T-helper 1 cell treated with Interleukin-12 subunit alpha and Interleukin-12 subunit beta and Interleukin-4 antibody, amounts not matched to agents 30 ng/mL and 1 ng/mL, for 36 hours (primary cell): ENCODE data around the gene MPO. TPM values are rescaled to one million over a fixed set of nuclear protein-coding genes. Genes with fewer than 3 reads are reported as not detected.

Experiments
- intact Hi-C: fragments of 100-400 bp; cut with micrococcal nuclease; formaldehyde crosslinking; loops from one replicate; pipeline ENCODE4 v1.15.1; 2024
- total RNA-seq: library from RNA; stranded (reverse); gene quantifications from 2 replicates; pipeline ENCODE4 v1.2.3, GENCODE V29; 2022

Gene MPO
- total RNA-seq, 1 donor from 2014 or later: 0.07 TPM

- intact Hi-C loops: no loop called here
Observed at GRCh38 chr17:58320570-58321323, 40.0 kb upstream of the MPO start.

DNA sequence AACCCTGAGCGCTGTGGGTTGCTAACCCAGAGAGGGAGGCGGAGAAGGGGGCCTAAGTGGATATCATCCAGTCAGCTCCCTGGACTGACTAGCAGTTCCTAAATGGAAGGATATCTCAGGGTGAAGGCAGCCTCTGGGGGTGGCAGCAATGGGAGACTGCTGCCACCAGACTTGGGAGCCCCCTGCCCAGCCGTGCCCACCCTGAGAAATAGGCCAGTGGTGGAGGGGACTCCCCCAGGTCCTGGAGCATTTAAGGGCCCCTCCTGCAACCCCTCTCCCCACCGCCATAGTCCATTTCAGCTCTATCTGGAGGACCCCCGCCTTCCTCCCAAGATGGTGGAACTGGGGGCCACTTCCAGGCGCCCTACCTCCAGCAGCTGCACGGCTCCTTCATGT, 39.4 kb upstream of the MPO start:
- intact Hi-C loops: no loop called here

DNA sequence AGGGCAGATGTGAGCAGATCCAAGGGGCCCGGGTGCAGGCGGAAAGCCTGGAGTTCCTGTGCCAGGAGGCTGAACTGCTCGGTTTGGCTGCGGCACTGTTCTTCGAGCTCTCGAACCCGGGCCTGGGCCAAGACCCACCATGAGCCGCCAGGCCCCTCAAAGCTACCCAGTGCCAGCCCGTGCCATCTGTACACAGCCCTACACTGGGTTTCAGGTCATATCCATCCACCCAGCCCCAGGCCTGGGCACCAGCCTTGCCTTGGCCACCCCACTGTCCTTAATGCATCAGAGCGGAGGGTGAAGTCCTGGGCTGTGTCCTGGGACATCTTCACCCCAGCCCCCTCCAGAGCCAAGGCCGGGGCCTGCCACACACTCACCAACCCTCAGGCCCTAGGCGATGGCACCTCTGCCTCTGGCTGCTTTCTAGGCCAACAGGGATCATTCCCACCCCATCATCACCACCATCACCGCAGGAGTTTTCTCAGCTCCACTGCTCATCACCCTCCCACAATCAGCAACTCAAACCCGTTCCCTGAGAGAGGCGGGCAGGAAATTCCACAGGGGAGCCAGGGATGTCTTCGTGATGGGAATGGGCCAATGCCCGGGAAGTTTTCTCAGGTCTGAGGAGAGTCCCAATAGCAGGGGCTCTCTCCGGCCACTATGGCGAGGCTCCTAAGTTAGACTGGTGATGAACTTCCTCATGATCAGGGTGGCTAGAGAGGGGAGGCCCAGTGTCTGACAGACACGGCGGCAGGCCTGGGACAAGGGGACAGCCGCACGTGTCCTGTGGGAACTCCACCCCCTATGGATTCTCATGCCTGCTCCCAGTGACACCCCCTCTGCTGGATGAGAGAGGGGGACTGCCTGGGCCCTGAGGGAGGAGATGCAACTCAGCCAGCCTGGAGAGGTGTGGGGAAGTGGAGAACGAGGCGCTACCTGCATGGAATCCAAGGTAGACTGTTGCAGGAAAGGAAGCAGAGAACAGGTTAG, 38.7 kb upstream of the MPO start:
- intact Hi-C loops: no loop called here

GRCh38 chr17:58318627-58319172, 38.0 kb upstream of the MPO start:
- intact Hi-C loops: no loop called here

GRCh38 chr17:58318065-58318481, 37.3 kb upstream of the MPO start:
- intact Hi-C loops: no loop called here

DNA sequence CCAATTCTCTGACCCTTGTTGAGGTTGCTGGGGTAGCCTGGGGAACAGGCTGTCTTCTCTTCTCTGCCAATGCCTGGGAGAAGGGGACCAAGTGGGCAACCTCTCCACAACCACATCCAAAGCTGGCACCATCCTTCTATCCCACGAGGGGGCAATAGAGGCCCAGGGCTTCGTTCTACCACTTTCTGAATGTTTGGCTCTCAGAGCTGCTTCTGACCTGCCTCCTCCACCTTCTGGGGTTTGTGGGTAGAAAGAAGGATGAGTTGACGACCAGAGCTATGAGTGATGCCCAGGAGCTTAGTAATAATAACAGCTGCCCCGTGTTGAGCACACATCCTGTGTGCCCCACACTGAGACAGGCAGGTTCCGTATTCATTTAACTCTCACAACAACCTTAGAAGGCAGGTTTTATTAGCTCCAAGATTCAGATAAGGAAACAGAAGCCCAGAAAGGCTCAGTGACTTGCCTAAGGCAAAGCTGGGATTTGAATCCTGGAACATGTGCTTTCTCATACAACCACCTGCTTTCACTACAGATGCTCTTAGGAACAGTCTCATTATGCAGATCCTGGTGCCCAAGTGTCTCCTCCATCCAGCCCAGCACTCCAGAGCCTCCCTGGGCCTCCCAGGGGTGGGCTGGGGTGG, 36.8 kb upstream of the MPO start:
- intact Hi-C loops: loop anchor here (1.0 to 2.0 kb wide), 7 partner anchors 12 to 169 kb away; partner anchors contain the start of genes RNF43 and SUPT4H1

DNA sequence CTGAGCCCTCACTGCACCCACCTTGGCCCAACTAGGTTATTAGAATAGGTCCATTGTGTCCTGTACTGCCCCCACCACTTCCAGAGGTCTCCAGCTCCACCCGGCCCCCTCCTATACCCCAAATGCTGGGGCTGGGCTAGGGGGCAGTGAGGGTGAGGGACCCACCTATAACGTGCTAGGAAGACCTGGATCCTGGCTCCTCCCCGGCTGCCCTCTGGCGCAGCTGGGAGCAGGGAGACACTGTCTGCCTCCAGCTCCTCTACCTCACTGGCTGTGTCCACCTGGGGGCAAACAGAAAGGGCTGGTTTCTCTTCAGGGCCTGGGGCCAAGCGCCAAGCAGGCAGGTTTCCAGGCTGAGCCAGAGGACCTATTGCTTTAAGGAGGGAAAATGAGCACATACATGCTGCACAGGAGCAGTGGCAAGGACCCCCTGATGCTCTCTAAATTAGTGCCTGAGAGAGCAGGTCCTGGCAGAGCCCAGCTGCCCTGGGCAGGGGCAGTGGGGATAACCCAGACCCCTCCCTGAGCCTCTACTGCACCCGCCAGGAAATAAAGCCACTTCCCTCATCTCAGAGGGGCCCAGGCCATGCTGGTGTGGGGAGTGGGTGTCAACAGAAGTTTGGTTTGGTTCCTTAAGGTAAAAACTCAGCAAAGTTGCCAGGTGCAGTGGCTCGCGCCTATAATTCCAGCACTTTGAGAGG, 35.7 kb upstream of the MPO start:
- intact Hi-C loops: loop anchor here (2.0 kb wide), 1 partner anchor 170 kb away; no protein-coding TSS in a partner anchor

- intact Hi-C loops: loop anchor here (2.0 kb wide), 1 partner anchor 171 kb away; no protein-coding TSS in a partner anchor
Observed at GRCh38 chr17:58315750-58316149, 35.0 kb upstream of the MPO start.

GRCh38 chr17:58315281-58315711, 34.6 kb upstream of the MPO start:
- intact Hi-C loops: no loop called here

DNA sequence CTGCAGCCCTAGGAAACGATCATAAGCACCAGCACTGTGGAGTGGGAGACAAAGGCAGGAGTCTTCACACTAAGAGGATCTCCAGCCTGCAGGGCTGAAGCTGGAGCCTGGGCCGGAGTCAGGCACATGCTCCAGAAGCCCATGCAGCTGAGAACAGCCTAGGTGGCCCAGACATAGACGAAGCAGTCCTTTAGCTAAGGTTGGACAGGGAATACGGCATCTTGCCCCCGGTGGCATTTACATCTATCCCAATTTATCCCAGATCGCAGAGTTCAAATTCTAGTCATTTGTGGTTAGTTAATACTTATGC, 33.9 kb upstream of the MPO start:
- intact Hi-C loops: no loop called here

DNA sequence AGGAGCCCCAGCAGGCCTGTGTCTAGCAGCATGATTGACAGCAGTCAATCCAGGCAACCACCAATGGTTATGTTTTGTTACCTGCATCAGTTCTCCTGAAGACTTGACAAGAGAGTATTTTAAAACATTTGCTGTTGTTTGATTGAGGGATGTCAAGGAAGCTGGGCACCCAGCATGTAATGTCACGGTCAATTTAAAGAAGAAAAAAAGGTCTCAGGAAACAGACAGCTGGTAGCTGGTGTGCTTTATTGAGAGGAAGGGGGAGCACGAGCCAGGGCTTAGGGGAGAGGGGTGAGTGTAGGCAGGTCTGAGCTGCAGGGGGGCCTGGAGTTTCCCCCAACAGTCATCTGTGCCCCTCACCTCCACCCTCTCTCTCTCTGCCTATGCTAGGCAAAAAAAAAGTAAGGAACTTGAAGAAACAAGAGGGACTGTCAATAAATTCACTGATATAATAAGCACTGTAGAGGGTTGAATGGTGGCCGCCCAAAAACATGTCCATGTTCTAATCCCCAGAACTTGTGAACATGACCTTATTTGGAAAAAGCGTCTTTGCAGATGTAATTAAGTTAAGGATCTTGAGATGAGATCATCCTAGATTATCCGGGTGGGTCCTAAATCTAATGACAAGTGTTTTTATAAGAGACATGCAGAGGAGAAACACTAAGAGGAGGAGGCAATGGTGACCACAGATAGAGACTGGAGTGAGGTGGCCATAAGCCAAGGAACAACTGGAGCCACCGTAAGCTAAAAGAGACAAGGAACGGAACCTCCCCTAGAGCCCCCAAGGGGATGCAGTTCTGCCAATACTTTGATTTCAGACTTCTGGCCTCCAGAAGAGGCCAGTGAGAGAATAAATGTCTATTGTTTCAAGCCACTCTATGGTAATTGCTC, 33.3 kb upstream of the MPO start:
- intact Hi-C loops: no loop called here

DNA sequence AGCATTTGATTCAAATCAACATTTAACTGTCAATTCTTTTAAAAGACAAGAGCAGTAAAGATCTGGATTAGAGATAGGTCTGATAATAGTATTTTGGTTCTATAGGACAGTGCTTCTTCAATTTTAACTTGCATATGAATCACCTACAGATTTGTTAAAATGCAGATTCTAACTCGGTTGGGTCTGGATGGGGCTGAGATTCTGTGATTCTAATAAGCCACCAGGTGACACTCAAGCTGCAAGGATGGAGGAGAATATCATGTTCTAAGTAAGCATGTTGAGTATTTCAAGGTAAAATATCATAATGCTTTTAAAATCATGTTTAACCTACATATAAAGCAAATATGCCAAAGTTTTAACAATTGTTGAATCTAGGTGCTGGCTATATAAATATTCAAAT, 32.1 kb upstream of the MPO start:
- intact Hi-C loops: no loop called here

DNA sequence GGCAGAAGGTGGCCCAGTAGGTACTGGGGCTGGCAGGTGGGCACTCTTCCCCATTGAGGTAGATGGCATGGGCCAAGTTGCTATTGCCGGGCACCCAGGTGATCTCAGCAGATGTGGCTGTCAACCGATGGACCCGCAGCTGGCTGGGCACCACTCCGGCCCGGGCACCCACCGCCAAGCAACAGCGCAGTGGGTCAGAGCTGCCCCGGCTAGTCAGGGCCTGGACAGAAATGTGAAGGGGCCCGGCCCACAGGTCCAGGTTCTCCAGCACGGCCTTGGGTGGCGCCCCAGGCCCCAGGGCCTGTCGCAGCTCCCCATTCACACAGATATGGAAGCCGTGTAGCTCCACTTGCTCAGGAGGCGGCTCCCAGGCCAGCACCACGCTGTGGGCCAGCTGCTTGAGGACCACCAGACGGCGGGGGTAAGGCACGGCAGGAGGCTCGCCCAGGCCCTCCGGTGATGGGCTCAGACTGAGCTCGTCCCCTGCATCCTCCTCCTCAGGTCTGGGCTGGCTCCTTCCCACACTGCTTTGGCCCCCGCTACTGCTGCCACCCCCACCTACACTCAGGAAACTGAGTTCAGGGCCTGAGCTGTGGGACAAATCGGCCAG, 31.4 kb upstream of the MPO start:
- intact Hi-C loops: no loop called here

DNA sequence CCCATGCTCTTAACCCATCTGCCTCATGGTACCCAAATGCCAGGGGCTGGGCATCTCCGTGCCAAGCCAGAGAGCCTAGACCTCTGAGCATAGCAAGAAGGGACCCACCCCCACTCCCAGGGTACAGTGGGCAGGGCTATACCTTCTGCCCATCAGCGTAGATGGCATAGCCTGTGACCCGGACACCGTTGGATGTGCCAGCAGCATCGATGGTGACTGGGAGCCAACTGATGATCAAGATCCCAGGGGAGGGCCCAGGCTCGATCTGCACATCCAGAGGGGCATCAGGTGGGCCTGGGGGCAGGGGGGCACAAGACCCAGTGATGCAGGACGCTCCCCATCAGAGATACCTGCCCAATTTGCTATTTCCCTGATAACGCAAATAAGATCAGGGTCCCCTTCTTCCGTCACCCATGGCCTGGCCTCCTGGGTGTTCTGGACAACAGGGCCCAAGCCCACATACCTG, 30.7 kb upstream of the MPO start:
- intact Hi-C loops: no loop called here

DNA sequence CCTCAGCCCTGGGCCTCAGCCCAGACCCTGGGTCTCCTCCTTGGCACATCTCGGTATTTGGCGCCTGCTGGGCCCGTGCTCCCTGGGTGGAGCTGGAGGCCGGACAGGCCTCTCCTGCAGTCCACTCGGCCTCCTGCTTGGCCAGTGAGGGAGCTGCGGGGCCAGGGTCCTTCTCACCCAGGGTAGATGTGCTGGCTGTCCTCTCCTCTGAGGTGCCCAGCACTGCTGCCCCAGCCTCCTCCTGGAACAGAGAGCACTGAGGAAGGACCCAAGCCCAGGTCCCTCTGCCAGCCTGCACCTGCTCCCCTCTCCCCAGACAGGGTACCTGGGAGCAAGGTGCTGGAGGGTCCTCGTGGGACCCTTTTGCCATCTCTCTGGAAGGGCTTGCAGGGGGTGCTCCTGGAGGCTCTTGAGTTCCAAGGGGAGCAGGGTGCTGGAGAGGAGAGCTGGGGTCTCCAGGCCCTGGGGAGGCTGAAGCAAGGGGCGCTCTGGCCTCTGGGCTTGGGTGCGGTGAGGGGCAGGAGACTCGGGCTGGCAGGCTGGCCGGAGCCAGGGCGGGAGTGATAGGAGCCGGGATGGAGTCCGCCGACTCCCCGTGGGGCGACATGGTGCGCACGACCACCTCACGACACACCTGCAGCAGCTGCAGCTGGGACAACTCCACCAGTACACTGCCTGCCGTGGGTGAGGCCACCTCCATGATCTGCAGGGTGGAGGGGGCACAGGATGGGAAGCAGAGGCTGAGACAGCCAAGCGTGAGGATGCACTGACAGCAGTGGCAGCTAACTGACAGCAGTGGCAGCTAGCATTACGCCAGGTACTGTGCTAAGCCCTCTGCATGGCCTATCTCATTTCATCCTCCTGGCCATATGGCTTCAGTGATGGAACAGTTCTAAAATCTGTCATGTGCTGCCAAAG, 30.0 kb upstream of the MPO start:
- intact Hi-C loops: no loop called here

GRCh38 chr17:58309918-58310259, 29.2 kb upstream of the MPO start:
- intact Hi-C loops: no loop called here

DNA sequence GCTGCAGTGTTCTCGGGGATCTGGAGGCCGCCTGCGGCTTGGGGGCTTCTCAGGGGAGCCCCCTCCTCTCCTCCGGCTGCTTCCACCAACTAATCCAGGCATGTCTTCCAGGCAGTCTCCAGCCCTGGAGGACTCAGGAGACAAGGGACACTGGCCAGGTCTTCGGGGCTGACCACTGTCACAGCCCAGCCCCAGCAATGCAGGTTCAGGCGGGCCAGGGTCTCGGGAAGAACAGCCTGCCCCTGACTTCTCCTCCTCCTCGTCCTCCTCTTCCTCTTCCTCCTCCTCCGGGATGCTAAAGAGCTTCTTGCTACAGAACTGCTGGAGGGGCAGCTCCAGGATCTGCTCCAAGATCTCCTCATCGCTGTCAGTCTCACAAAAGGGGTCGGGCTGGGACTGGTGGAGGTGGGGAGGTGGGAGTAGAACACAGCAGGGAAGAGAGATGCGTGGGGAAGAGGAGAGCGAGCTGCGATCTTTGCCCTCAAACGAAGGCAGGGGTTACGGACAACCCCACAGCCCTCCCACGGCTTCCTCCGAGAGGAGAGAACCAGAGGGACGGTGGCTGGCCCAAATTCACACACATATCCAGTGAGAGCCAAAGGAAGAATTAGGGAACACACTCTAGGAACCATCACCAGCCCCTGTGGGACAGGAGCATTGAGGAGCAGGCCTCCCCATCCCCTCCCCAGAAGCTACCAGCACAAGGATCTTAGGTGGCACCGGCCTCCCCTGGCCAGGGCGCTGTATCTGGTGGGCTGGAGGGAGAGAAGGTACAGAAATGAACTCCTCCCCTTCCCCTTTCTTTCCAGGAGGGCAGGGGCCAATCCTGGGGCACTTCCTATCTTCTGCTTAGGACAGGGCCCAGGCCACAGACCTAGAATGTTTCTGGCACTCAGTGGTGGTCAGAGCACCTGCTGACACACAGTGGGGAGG, 28.5 kb upstream of the MPO start:
- intact Hi-C loops: no loop called here
